Activated CD4-positive, CD25-positive, alpha-beta regulatory T cell treated with anti-CD3 and anti-CD28 coated beads, Interleukin-2, amount 50 U/mL, for 72 hours (primary cell): ENCODE data around the gene FLCN.
"Not testable (repeated sequence)": the region's sequence is repeated elsewhere in the genome, so short reads cannot be mapped to it uniquely, and the experiment has no call there.

Source experiments
- DNase-seq: peaks from one replicate; pipeline ENCODE4 v3.0.0; 2021

The FLCN gene, protein sequence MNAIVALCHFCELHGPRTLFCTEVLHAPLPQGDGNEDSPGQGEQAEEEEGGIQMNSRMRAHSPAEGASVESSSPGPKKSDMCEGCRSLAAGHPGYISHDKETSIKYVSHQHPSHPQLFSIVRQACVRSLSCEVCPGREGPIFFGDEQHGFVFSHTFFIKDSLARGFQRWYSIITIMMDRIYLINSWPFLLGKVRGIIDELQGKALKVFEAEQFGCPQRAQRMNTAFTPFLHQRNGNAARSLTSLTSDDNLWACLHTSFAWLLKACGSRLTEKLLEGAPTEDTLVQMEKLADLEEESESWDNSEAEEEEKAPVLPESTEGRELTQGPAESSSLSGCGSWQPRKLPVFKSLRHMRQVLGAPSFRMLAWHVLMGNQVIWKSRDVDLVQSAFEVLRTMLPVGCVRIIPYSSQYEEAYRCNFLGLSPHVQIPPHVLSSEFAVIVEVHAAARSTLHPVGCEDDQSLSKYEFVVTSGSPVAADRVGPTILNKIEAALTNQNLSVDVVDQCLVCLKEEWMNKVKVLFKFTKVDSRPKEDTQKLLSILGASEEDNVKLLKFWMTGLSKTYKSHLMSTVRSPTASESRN

DNA sequence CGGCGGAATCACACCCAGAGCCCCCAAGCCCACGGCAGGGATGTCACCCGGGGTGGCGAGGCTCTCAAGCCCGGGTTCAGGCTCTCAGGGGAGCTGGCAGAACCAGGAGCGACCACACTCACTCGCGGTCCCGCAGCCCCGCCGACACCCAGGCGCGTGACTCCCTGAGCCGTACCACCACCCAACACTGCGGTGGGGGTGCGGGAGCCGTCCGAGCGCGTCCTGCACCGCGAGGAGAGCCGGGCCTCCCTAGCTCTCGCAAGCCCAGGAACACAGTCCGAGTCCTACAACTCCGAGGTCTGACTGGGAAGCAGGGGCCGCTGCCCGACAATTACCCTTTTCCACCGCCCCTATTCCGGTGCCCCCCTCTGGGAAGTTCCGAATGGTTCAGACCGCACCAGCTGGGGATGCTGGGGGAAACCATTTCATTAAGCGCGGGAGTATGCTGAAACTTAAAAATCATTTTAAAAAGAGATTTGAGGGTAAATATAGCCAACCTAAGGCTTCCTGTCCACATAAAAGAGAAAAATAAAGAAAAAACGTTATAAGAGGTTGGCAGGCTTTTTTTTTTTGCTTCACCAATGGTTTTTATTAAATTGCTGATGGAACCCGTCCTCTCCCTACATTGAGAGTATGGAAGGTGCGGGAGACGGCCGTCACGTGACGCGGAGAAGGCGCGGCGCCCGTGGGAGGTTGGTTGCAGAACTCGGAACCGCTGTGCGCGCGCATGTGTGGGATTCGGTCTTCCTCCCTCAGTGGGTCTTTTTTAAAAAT is at the start of gene FLCN:
TSS of gene FLCN (minus strand) at position 143 of the 774 bp plus-strand sequence. CDS start 9,031 bp downstream, outside the sequence.
- DNase-seq, result peak; percentile 89

DNA sequence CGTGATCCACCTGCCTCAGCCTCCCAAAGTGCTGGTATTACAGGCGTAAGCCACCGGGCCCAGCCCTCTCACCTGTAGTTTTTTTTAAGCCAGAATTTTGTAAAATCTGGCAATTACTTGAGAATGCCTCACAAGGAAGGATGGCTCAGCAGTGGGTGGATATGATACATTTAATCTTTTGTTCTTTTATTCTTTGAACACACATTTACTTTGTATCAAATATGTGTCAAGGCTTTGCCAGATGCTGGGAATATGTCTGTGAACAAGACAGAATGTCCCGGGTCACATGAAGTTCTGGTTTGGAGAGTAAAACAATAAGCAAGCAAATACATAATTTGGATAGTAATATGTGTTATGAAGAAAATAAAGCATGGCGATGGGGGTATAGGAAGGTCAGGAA is 49.0 kb upstream of the FLCN start:
- DNase-seq, result no peak

GRCh38 chr17:17280613-17281549 is 43.9 kb upstream of the FLCN start, which contains the start of gene COPS3:
Gene COPS3 (minus strand): TSS chr17:17281246. CDS start chr17:17281186, 60 bp downstream.
- DNase-seq, result peak; percentile 95

GRCh38 chr17:17279316-17279715 is 42.3 kb upstream of the FLCN start:
- no peak for DNase-seq

DNA sequence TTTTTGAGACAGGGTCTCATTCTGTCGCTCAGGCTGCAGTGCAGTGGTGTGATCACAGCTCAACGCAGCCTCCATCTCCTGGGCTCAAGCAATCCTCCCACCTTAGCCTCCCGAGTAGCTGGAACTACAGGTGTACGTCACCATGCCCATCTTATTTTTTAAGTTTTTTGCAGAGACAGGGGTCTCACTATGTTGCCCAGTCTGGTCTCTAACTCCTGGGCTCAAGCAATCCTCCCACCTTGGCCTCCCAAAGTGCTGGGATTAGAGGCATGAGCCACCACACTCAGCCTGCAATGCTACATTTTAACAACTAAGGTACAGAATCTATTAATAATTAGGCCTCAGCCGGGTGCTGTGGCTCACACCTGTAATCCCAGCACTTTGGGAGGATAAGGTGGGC is 40.5 kb upstream of the FLCN start:
- DNase-seq, result not testable (repeated sequence)

- no peak for DNase-seq
Observed at GRCh38 chr17:17275971-17276370, 39.0 kb upstream of the FLCN start.

GRCh38 chr17:17269926-17270773 is 33.2 kb upstream of the FLCN start:
- DNase-seq, result no peak

DNA sequence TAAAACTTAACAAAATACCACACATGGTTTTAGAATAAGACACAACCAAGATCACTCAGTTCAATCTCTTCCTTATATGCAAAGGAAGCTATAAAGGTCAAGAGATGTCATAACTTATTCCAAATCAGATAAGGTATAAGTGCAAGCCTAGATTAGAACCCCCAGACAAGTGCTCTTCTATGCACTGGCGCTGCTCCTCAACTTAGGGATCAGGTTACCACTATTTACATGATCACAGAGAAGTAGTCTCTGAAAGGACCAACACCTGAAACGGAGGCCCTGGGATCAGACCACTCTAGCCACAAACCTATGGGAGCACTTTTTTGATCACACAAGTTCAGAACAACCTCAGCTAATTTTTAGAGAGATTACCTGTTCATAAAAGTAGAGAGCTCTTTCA is 27.5 kb upstream of the FLCN start:
- DNase-seq, result no peak

DNA sequence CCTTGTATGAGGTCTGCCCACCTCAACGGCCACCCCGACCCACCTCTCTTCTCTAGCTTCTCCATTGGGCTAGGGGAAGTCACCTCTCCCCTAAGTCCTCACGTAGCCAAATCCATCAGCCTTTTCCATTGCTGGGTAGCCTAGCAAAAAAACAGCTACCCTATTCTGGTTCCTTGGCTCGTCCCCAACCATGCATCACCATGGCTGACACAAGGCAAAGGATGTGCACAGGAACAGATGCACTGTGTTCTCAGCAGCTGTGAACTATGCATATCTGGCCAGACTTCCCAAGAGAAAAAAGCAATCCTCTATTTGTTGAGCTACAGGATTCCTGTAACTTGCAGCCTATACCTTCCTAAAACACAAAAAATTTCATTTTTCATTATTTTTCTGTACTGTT is 22.0 kb upstream of the FLCN start:
- DNase-seq, result no peak

GRCh38 chr17:17258011-17258410 is 21.0 kb upstream of the FLCN start:
- no peak for DNase-seq

DNA sequence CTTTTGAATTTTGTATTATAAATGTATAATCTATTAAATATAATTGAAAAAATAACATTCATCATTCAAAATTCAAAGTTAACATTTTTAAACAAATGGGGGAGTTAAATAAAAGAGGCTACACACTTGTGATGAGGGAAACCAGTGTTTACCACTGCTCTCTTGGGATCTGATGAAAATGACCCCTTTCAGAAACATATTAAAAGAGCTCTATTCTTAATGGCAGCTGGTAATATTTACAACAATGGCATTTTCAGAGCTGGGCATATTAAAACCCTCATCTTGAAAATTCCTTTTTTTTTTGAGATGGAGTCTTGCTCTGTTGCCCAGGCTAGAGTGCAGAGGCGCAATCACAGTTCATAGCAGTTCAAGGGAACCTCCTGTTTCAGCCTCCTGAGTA is 19.3 kb upstream of the FLCN start:
- DNase-seq, result no peak

DNA sequence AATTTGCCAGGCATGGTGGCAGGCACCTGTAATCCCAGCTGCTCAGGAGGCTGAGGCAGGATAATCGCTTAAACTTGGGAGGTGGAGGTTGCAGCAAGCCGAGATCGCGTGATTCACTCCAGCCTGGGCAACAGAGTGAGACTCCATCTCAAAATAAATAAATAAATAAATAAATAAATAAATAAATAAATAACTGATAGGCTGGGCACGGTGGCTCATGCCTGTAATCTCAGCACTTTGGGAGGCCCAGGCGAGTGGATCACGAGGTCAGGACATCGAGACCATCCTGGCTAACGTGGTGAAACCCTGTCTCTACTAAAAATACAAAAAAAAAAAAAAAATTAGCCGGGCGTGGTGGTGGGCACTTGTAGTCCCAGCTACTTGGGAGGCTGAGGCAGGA is 18.7 kb upstream of the FLCN start:
- DNase-seq, result not testable (repeated sequence)

GRCh38 chr17:17254036-17254435 is 17.1 kb upstream of the FLCN start:
- DNase-seq, result no peak

DNA sequence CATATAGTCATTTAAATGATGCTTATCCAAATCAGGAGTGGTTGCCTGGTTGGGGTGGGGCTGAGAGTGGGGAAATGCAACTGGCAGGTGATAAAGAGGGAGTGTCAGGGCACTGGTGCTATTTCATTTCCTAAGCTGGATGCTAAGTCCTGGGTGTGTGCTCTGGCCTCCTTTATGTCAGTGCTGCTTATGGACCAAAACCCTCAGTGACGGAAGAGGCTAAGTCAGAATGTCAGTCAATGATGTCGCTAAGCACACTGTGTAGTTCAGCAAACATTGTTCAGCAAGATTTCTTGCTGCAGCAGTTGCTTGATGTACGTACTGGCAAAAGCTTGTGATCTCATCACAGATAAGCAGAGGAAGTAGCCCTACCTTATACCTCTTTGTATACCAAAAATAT is 16.4 kb upstream of the FLCN start:
- DNase-seq, result no peak

DNA sequence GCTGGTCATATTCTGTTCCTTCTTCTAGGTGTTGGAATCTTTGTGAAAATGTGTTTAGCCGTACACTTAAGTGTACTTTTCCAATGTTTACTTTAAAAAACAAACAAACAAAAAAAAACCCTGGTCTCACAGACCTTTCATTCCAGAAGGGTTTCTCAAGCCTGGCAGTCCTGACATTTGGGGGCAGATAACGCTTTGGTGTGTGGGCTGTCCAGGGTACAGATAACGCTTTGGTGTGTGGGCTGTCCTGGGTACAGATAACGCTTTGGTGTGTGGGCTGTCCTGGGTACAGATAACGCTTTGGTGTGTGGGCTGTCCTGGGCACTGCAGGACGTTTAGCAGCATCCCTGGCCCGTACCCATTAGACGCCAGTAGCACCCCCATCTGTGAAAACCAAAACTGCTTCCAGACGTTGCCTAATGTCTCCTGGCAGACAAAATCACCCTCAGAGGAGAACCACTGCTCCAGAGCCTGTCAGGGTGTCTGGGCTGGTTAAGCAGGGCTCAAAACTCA is 15.2 kb upstream of the FLCN start:
- no peak for DNase-seq

- no peak for DNase-seq
Observed at GRCh38 chr17:17246879-17247278, 9.9 kb upstream of the FLCN start.

DNA sequence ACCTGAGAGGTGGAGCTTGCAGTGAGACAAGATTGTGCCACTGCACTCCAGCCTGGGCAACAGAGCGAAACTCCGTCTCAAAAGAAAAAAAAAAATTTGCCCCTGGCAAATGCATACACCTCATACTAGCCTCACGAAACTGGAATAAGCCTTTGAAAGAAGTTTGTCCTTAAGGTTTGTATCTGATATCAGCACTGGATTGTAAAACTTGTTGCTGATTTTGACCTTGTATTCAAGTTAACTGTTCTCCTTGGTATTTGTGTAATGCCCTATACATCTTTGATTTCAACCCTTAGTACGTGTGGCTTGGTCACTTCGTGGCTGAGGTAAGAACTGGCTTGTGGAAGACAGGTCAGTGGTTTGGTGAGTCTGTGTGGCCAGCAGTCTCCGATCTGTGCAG is 6.2 kb upstream of the FLCN start:
- DNase-seq, result no peak

DNA sequence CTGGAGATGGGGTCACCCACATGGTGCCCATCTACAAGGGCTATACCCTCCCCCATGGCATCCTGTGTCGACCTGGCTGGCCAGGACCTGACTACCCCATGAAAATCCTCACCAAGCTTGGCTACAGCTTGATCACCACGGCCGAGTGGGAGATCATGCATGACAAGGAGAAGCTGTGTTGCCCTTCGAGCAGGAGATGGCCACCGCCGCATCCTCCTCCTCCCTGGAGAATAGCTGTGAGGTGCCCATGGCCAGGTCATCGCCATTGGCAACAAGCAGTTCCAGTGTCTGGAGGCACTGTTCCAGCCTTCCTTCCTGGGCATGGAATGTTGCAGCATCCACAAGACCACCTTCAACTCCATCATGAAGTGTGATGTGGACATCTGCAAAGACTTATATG is 5.3 kb upstream of the FLCN start:
- DNase-seq, result no peak

GRCh38 chr17:17241656-17242055 is 4.7 kb upstream of the FLCN start:
- DNase-seq, result no peak

DNA sequence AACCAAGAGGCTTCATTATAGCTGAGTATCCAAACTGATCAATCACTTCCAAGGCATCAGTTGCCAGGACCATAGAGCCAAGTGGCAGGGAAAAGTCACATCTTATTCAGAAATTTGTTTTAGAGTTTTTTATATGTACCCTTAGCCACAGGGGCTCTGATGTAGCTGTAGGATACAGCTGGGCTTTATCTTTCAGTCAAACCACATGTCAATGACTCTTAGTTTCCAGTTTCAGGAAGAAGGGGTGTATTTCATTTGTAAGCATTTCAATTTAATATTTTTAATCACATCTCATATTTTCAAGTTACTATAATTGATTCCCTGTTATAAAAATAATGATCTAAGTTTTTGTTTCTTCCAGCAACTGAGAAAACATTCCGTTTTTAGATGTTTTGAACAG is 2.9 kb upstream of the FLCN start:
- DNase-seq, result no peak

GRCh38 chr17:17236295-17237025 is 508 bp downstream of the FLCN start:
- no peak for DNase-seq
